MCF 10A (cell line): ENCODE results near the gene CEMIP. TPM values are rescaled to one million over a fixed set of nuclear protein-coding genes. Genes with fewer than 3 reads are reported as not detected.

Source experiments
- BruUV-seq: library from RNA; stranded (reverse); fragments of 400-500 nt; replicated peaks from 2 replicates; lab custom pipeline; 2021; lab: Mats Ljungman, UMichigan
- CTCF ChIA-PET: fragments of 300-600 bp; sonication (Branson Sonifier 250); formaldehyde crosslinking; extraction: SDS; loops from one replicate; lab custom pipeline; 2021; ENCODE audit warnings: antibody characterized with exemption, inconsistent platforms; lab: Yijun Ruan, JAX
- POLR2A ChIA-PET: fragments of 300-600, 350-650 bp; sonication (Branson Sonifier 250); formaldehyde crosslinking; extraction: SDS; loops from one replicate; lab custom pipeline; 2020; ENCODE audit warnings: antibody characterized with exemption, inconsistent platforms; lab: Yijun Ruan, JAX
- DNase-seq: peaks from one replicate; pipeline ENCODE4 v3.0.0-alpha.2; 2018; ENCODE audit not compliant: unreplicated experiment
- H3K27ac Mint-ChIP-seq: one replicate; pipeline ENCODE4 v1.8.0; 2022; ENCODE audit warnings: mild to moderate bottlenecking, low read depth, mixed read lengths; ENCODE audit not compliant: unreplicated experiment
- H3K27me3 Mint-ChIP-seq: one replicate; pipeline ENCODE4 v1.8.0; 2022; ENCODE audit warnings: mixed read lengths; ENCODE audit not compliant: insufficient read depth, unreplicated experiment
- H3K36me3 Mint-ChIP-seq: one replicate; pipeline ENCODE4 v1.8.0; 2022; ENCODE audit warnings: mild to moderate bottlenecking, moderate library complexity, mixed read lengths; ENCODE audit not compliant: insufficient read depth, unreplicated experiment
- H3K4me1 Mint-ChIP-seq: one replicate; pipeline ENCODE4 v1.8.0; 2022; ENCODE audit warnings: mixed read lengths; ENCODE audit not compliant: insufficient read depth, unreplicated experiment
- H3K4me3 Mint-ChIP-seq: one replicate; pipeline ENCODE4 v1.8.0; 2022; ENCODE audit warnings: mild to moderate bottlenecking, moderate library complexity, mixed read lengths; ENCODE audit not compliant: unreplicated experiment
- H3K9me3 Mint-ChIP-seq: one replicate; pipeline ENCODE4 v1.8.0; 2022; ENCODE audit warnings: mixed read lengths; ENCODE audit not compliant: unreplicated experiment
- CTCF ChIP-seq: fragments of 200-600 bp; IDR thresholded peaks from one replicate; pipeline ENCODE4 v1.8.0; 2022; ENCODE audit warnings: antibody characterized with exemption, mild to moderate bottlenecking; ENCODE audit not compliant: unreplicated experiment
- intact Hi-C: fragments of 100-400 bp; cut with micrococcal nuclease; formaldehyde crosslinking; loops from 2 replicates; pipeline ENCODE4 v1.14.1; 2022
- total RNA-seq: library from RNA; stranded (reverse); gene quantifications from 2 replicates; pipeline ENCODE4 v1.2.3, GENCODE V29; 2022

Gene CEMIP
- total RNA-seq, 1 experiment from 2014 or later = 0.14 TPM

- Mint-ChIP-seq H3K36me3 (peaks cover 5% of the 10 kb centered on the region), H3K4me1 (no peaks in the 10 kb centered on the region), H3K27ac (no peak overlapping the region), H3K9me3 (no peaks in the 10 kb centered on the region), H3K4me3 (no peak overlapping the region), H3K27me3 (no peaks in the 10 kb centered on the region)
- TF ChIP-seq CTCF = peak; percentile 79
- CTCF ChIA-PET = interaction anchor here (0.6 to 7.7 kb wide), 51 partner anchors 10 to 1674 kb away, joined by 3 to 133 read pairs (median 4); partner anchors contain the start of gene CEMIP
- intact Hi-C loops = loop anchor here (1.0 to 2.0 kb wide), 5 partner anchors 59 to 515 kb away; partner anchors contain the start of gene CEMIP
- BruUV-seq = no TSS peak
- POLR2A ChIA-PET = interaction anchor here (0.6 to 2.7 kb wide), 7 partner anchors 9 to 514 kb away, joined by 3 to 15 read pairs (median 3); partner anchors contain the start of gene CEMIP
- peak; percentile 71 for DNase-seq
Observed at GRCh38 chr15:80970018-80970657, 191.0 kb downstream of the CEMIP start.

- ChIA-PET POLR2A (interaction anchor here (0.9 to 2.7 kb wide), 3 partner anchors 191 to 515 kb away, joined by 3 to 15 read pairs (median 6); partner anchors contain the start of gene CEMIP), CTCF (interaction anchor here (0.6 to 7.7 kb wide), 37 partner anchors 9 to 1673 kb away, joined by 3 to 133 read pairs (median 5); partner anchors contain the start of gene CEMIP)
- BruUV-seq = no TSS peak
- no peak for TF ChIP-seq CTCF
- Mint-ChIP-seq H3K4me1 (no peaks in the 10 kb centered on the region), H3K36me3 (peaks cover 4% of the 10 kb centered on the region), H3K4me3 (no peak overlapping the region), H3K27ac (no peak overlapping the region), H3K9me3 (no peaks in the 10 kb centered on the region), H3K27me3 (no peaks in the 10 kb centered on the region)
- intact Hi-C loops = loop anchor here (1.0 to 2.0 kb wide), 5 partner anchors 59 to 515 kb away; partner anchors contain the start of gene CEMIP
- DNase-seq = no peak
Observed at GRCh38 chr15:80970658-80971057, 191.5 kb downstream of the CEMIP start.

- intact Hi-C loops = loop anchor here (2.0 kb wide), 1 partner anchor 310 kb away; no protein-coding TSS in a partner anchor
- Mint-ChIP-seq H3K4me1 (no peaks in the 10 kb centered on the region), H3K27me3 (no peaks in the 10 kb centered on the region), H3K9me3 (no peaks in the 10 kb centered on the region), H3K36me3 (peaks cover 6% of the 10 kb centered on the region), H3K27ac (no peak overlapping the region), H3K4me3 (no peak overlapping the region)
- no peak for TF ChIP-seq CTCF
- ChIA-PET POLR2A (interaction anchor here (0.6 kb wide), 2 partner anchors 30 to 316 kb away, joined by 3 read pairs; no protein-coding TSS in a partner anchor), CTCF (interaction anchor here (0.6 to 7.7 kb wide), 16 partner anchors 9 to 515 kb away, joined by 3 to 133 read pairs (median 6); partner anchors contain the start of gene CEMIP)
- DNase-seq = no peak
- BruUV-seq = no TSS peak
Observed at GRCh38 chr15:80971143-80971542, 192.0 kb downstream of the CEMIP start.

- H3K9me3 Mint-ChIP-seq = no peaks in the 10 kb centered on the region
- H3K27me3 Mint-ChIP-seq = no peaks in the 10 kb centered on the region
Observed at GRCh38 chr15:80972276-80972675, 193.1 kb downstream of the CEMIP start.

More at GRCh38 chr15:80972276-80972675, 193.1 kb downstream of the CEMIP start:
- intact Hi-C loops = no loop called here
- no peak for DNase-seq
- POLR2A ChIA-PET = no interaction called here
- Mint-ChIP-seq H3K4me1 (no peaks in the 10 kb centered on the region), H3K27ac (no peak overlapping the region), H3K36me3 (peaks cover 12% of the 10 kb centered on the region), H3K4me3 (no peak overlapping the region)
- CTCF ChIA-PET = interaction anchor here (1.0 to 7.7 kb wide), 5 partner anchors 11 to 516 kb away, joined by 3 to 133 read pairs (median 70); partner anchors contain the start of gene CEMIP
- no peak for TF ChIP-seq CTCF
- no TSS peak for BruUV-seq
